HepG2 (cell line): ENCODE measurements around the gene INTS6. TPM values are rescaled to one million over a fixed set of nuclear protein-coding genes. Genes with fewer than 3 reads are reported as not detected.

ENCODE experiments used
- ASH2L ChIP-seq: fragments of 300-600, 200-600 bp; sonication (generic); IDR thresholded peaks from 2 replicates; pipeline ENCODE4 v1.7.0; 2017; ENCODE audit warnings: low read depth, mild to moderate bottlenecking, moderate library complexity, mixed read lengths, low read length; ENCODE audit not compliant: insufficient read length
- BORCS8-MEF2B ChIP-seq: sonication (generic); formaldehyde crosslinking; IDR thresholded peaks from 2 replicates; pipeline ENCODE4 v1.8.0; 2022; ENCODE audit warnings: mild to moderate bottlenecking, missing genetic modification reagents
- ELF1 ChIP-seq: sonication (generic); formaldehyde crosslinking; IDR thresholded peaks from 2 replicates; pipeline ENCODE4 v1.4.0; 2020; ENCODE audit warnings: missing genetic modification reagents
- ISX ChIP-seq: sonication (generic); formaldehyde crosslinking; conservative IDR thresholded peaks from 2 replicates; pipeline ENCODE4 v1.5.0; 2020; ENCODE audit warnings: missing genetic modification reagents
- KDM2A ChIP-seq: sonication (generic); formaldehyde crosslinking; IDR thresholded peaks from 2 replicates; pipeline ENCODE4 v1.4.0; 2020; ENCODE audit warnings: low read depth, missing genetic modification reagents, borderline replicate concordance
- PHF8 ChIP-seq: sonication (generic); formaldehyde crosslinking; IDR thresholded peaks from 2 replicates; pipeline ENCODE4 v1.5.0; 2020; ENCODE audit warnings: missing genetic modification reagents
- RBFOX2 ChIP-seq: fragments of 200-400 bp; formaldehyde crosslinking; IDR thresholded peaks from 2 replicates; pipeline ENCODE4 v1.6.1; 2017; ENCODE audit warnings: low read depth, mild to moderate bottlenecking, low read length
- STAG1 ChIP-seq: sonication (generic); formaldehyde crosslinking; IDR thresholded peaks from 2 replicates; pipeline ENCODE4 v1.4.0; 2020; ENCODE audit warnings: missing genetic modification reagents
- TBP ChIP-seq: sonication (generic); formaldehyde crosslinking; IDR thresholded peaks from 2 replicates; pipeline ENCODE4 v1.5.0; 2020; ENCODE audit warnings: missing genetic modification reagents
- TMF1 ChIP-seq: sonication (generic); formaldehyde crosslinking; IDR thresholded peaks from 2 replicates; pipeline ENCODE4 v1.8.1; 2022; ENCODE audit warnings: low read depth, missing genetic modification reagents
- YY1 ChIP-seq: IDR thresholded peaks from 2 replicates; pipeline ENCODE4 v1.6.1; 2011; ENCODE audit warnings: low read length, low read depth, moderate library complexity, mild to moderate bottlenecking; ENCODE audit not compliant: insufficient read depth, insufficient replicate concordance
- ZNF12 ChIP-seq: sonication (generic); formaldehyde crosslinking; IDR thresholded peaks from 2 replicates; pipeline ENCODE4 v1.5.0; 2020; ENCODE audit warnings: missing genetic modification reagents
- ZNF225 ChIP-seq: sonication (generic); formaldehyde crosslinking; IDR thresholded peaks from 2 replicates; pipeline ENCODE4 v1.4.0; 2020; ENCODE audit warnings: mild to moderate bottlenecking, missing genetic modification reagents
- polyA plus RNA-seq, 8 experiments: library from polyadenylated mRNA; depleted of rRNA in 3 of 8; stranded (reverse) in 7 of 8; unstranded in 1 of 8; fragments of >200 nt; fragmentation: Illumina TruSeq in 4 of 8; extraction: Trizol in 4 of 8; gene quantifications; 2 replicates each; pipeline versions ENCODE4 v1.2.1 to v1.2.3, GENCODE V29; 2011 to 2016; ENCODE audit warnings: low read depth in 4 of 8, missing spikeins in 1 of 8, mixed read lengths in 1 of 8; ENCODE audit not compliant: insufficient read depth in 1 of 8
- total RNA-seq, 5 experiments: library from RNA; depleted of rRNA; stranded (reverse); fragments of >200 nt; fragmentation: Illumina TruSeq; extraction: Trizol; gene quantifications; 2 replicates each; pipeline ENCODE4 v1.2.3, GENCODE V29; 2016; ENCODE audit warnings: low read depth in 1 of 5
- TF ChIP-seq, protein P1 (sequence below): sonication (generic); formaldehyde crosslinking; IDR thresholded peaks from 2 replicates; pipeline ENCODE4 v1.4.0; 2020; ENCODE audit warnings: missing genetic modification reagents, borderline replicate concordance
- TF ChIP-seq, protein P2 (sequence below): IDR thresholded peaks from 2 replicates; pipeline ENCODE4 v1.4.0; 2020; ENCODE audit warnings: mild to moderate bottlenecking, missing genetic modification reagents
- TF ChIP-seq, protein P3 (sequence below): sonication (generic); formaldehyde crosslinking; IDR thresholded peaks from 2 replicates; pipeline ENCODE4 v1.5.0; 2020; ENCODE audit warnings: mild to moderate bottlenecking, missing genetic modification reagents, borderline replicate concordance
- TF ChIP-seq, protein P4 (sequence below): sonication (generic); formaldehyde crosslinking; IDR thresholded peaks from 2 replicates; pipeline ENCODE4 v1.5.1; 2020; ENCODE audit warnings: missing genetic modification reagents, mild to moderate bottlenecking, borderline replicate concordance

INTS6 gene
- total and polyA plus RNA-seq, 2 of the 13 experiments (the other 11 are each of a cell fraction or from before 2014, with no cell fraction given) = 27.9 to 38.4 TPM

DNA sequence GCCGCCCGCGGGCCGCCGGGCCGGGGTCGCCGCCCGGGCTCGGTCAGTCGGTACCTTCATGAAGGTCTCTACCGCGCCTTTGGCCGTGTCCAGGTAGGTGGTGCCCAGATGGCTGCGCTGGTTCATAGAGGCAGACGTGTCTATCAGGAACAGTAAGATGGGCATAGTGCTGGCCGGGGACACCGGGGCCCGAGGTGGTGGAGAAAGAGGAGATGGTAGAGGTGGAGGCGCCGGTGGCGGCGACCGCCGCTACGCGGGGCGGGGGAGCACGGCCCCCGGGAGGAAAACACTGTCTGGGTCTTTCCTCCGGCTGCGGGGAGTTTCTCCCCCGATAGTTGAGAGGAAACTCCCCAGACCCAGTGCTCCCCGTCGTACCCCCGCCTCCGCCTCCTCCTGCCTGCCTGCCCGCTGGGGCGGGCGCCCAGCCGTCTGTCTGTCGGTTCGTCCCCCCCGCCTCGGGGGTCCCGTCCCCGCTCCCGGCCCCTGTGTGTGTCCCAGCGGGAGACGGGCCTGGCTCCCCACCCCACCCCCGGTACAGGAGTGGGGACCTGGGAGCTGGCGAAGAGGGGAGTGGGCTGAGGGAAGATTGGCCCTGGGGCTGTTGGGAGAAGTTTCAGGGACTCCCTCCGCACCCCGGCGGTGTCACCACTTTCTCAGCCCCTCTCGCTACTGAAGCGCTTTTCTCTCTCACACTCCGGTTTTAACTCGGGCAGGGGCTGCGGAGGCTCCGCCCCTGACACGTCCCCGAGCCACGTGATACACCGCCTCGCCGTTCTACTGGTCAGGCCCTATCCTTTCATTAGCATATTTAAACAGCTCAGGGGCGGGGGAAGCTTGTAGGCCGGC lies at the start of gene INTS6 (continued):
- TF ChIP-seq, protein P1, sequence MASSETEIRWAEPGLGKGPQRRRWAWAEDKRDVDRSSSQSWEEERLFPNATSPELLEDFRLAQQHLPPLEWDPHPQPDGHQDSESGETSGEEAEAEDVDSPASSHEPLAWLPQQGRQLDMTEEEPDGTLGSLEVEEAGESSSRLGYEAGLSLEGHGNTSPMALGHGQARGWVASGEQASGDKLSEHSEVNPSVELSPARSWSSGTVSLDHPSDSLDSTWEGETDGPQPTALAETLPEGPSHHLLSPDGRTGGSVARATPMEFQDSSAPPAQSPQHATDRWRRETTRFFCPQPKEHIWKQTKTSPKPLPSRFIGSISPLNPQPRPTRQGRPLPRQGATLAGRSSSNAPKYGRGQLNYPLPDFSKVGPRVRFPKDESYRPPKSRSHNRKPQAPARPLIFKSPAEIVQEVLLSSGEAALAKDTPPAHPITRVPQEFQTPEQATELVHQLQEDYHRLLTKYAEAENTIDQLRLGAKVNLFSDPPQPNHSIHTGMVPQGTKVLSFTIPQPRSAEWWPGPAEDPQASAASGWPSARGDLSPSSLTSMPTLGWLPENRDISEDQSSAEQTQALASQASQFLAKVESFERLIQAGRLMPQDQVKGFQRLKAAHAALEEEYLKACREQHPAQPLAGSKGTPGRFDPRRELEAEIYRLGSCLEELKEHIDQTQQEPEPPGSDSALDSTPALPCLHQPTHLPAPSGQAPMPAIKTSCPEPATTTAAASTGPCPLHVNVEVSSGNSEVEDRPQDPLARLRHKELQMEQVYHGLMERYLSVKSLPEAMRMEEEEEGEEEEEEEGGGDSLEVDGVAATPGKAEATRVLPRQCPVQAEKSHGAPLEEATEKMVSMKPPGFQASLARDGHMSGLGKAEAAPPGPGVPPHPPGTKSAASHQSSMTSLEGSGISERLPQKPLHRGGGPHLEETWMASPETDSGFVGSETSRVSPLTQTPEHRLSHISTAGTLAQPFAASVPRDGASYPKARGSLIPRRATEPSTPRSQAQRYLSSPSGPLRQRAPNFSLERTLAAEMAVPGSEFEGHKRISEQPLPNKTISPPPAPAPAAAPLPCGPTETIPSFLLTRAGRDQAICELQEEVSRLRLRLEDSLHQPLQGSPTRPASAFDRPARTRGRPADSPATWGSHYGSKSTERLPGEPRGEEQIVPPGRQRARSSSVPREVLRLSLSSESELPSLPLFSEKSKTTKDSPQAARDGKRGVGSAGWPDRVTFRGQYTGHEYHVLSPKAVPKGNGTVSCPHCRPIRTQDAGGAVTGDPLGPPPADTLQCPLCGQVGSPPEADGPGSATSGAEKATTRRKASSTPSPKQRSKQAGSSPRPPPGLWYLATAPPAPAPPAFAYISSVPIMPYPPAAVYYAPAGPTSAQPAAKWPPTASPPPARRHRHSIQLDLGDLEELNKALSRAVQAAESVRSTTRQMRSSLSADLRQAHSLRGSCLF (CRISPR knock-in tag) = peak; percentile 86; the same call in 1 of the 2 replicates
- peak; percentile 52 for TF ChIP-seq YY1
- TF ChIP-seq RBFOX2 = peak; percentile 86
- peak; percentile 62 for TF ChIP-seq PHF8
- 0 out of 2 replicates have a peak, but pooled peaks have one; percentile 0 for TF ChIP-seq KDM2A (CRISPR knock-in tag)
- TF ChIP-seq TMF1 (CRISPR knock-in tag) = peak; percentile 76; the same call in 1 of the 2 replicates
- TF ChIP-seq, protein P2, sequence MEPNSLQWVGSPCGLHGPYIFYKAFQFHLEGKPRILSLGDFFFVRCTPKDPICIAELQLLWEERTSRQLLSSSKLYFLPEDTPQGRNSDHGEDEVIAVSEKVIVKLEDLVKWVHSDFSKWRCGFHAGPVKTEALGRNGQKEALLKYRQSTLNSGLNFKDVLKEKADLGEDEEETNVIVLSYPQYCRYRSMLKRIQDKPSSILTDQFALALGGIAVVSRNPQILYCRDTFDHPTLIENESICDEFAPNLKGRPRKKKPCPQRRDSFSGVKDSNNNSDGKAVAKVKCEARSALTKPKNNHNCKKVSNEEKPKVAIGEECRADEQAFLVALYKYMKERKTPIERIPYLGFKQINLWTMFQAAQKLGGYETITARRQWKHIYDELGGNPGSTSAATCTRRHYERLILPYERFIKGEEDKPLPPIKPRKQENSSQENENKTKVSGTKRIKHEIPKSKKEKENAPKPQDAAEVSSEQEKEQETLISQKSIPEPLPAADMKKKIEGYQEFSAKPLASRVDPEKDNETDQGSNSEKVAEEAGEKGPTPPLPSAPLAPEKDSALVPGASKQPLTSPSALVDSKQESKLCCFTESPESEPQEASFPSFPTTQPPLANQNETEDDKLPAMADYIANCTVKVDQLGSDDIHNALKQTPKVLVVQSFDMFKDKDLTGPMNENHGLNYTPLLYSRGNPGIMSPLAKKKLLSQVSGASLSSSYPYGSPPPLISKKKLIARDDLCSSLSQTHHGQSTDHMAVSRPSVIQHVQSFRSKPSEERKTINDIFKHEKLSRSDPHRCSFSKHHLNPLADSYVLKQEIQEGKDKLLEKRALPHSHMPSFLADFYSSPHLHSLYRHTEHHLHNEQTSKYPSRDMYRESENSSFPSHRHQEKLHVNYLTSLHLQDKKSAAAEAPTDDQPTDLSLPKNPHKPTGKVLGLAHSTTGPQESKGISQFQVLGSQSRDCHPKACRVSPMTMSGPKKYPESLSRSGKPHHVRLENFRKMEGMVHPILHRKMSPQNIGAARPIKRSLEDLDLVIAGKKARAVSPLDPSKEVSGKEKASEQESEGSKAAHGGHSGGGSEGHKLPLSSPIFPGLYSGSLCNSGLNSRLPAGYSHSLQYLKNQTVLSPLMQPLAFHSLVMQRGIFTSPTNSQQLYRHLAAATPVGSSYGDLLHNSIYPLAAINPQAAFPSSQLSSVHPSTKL (CRISPR knock-in tag) = 0 out of 2 replicates have a peak, but pooled peaks have one; percentile 17
- no peak for TF ChIP-seq TBP (CRISPR knock-in tag)
- no peak for TF ChIP-seq ZNF225 (CRISPR knock-in tag)
- TF ChIP-seq, protein P3, sequence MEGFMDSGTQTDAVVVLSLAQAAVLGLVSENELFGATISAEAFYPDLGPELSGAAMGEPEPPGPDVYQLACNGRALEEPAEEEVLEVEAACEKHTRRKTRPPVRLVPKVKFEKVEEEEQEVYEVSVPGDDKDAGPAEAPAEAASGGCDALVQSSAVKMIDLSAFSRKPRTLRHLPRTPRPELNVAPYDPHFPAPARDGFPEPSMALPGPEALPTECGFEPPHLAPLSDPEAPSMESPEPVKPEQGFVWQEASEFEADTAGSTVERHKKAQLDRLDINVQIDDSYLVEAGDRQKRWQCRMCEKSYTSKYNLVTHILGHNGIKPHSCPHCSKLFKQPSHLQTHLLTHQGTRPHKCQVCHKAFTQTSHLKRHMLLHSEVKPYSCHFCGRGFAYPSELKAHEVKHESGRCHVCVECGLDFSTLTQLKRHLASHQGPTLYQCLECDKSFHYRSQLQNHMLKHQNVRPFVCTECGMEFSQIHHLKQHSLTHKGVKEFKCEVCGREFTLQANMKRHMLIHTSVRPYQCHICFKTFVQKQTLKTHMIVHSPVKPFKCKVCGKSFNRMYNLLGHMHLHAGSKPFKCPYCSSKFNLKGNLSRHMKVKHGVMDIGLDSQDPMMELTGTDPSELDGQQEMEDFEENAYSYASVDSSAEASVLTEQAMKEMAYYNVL = no peak
- TF ChIP-seq ZNF12 (CRISPR knock-in tag) = peak; percentile 28; the same call in 1 of the 2 replicates
- peak; percentile 4 for TF ChIP-seq ASH2L
- TF ChIP-seq ISX (CRISPR knock-in tag) = peak; percentile 86; the same call in 1 of the 2 replicates
- TF ChIP-seq ELF1 = no peak
- TF ChIP-seq BORCS8-MEF2B (CRISPR knock-in tag) = peak; percentile 58
- TF ChIP-seq, protein P4, sequence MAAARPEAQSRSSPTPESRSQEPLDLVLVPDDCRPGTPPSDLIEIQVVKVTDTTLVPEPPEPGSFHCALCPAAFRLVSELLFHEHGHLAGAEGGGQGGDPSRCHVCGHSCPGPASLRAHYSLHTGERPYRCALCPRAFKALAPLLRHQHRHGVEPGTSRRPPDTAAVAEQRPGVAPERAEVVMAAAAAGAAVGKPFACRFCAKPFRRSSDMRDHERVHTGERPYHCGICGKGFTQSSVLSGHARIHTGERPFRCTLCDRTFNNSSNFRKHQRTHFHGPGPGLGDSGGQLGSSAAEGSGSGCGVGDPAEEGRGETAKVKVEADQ = no peak
- peak; percentile 39 for TF ChIP-seq STAG1
